GM20000 (cell line): ENCODE data around the gene PPFIA4.

Experiments used
- DNase-seq: peaks from one replicate; pipeline ENCODE4 v3.0.0; 2012; ENCODE audit warnings: low spot score
- CTCF ChIP-seq: IDR thresholded peaks from 2 replicates; pipeline ENCODE4 v1.5.1; 2012; ENCODE audit warnings: mild to moderate bottlenecking, control low read depth; ENCODE audit errors: extremely low read depth, missing control alignments

PPFIA4 gene

GRCh38 chr1:203114202-203114601, 87.9 kb downstream of the PPFIA4 start:
- DNase-seq = no peak
- TF ChIP-seq CTCF = no peak

DNA sequence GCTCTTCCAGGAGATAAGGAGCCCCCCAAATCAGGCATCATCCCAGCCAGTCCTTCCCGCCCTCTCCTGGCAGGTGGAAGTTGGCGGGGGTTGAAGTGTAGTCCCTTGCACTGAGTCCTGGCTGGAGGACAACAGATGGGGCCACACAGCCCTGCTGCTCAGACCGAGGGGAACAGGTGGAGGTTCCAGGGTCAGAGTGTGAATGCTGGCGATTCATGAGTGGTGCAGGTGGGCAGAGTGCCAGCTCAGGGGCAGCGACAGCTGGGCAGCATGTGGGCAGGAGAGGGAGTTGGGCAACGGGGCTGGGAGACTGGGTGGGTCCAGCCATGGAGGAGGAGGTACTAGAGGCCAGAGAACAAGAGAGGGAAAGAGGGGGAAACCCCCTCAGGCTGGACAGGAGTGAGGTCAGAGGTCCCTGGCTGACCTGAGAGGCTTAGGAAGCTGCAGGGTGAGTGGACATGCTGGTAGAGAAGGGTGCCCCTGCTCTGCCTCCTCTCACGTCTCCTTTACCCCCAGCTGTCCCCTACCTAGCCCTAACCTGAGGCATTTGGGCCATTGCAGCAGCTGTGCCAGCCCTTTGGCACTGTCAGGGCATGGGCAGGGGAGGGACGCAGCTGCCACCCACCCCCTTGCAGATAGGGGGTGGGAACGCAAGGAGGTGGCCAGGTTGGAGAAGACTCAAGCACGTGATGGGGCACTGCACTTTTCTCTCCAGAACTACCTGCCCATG, 90.0 kb downstream of the PPFIA4 start:
- DNase-seq = no peak
- TF ChIP-seq CTCF = no peak

DNA sequence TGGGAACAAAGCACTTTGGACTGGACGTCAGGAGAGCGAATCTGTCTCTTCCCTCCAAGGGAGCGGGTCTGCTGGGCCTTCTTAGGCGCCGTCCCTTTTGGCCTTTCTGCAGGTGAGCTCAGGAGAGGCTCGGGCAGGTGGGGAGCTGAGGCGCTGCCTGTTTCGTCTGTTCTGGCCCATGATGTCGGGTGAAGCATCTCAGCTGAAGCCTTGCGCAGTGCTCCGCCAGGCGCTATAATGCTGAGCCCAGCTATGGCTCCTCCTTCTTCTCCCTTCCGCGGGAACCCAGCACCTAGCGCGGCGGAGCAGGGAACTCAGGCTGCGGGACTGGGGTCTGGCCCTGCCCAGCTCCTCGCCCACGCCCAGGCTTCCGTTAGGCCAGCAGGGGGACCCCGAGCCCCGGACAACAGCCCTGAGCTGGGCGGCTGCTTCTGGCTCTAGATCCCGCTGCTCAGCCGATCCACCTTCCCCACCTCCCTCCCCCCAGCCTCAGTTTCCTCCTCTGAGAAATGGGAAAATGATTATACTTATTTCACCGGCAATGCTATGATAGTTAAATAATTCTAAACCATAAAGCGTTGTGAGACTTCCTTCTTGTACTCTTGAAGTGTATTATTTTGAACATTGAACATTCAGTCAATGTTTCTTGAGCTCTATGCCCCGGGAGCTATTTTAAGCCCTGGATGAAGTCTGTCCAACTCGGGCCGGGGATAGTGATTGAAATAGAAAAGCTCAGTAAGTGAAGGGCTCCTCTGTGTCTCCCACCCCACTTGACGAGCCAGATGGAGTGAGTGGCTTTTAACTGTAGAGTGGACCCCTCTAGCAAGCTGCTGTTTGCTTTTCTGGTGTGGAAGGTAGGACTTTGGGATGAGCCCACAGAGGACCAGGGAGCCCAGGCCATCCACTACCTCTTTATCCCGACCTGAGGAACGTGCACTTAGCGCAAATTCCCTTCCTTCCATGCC, 91.6 kb downstream of the PPFIA4 start:
- peak; percentile 67 for TF ChIP-seq CTCF

DNA sequence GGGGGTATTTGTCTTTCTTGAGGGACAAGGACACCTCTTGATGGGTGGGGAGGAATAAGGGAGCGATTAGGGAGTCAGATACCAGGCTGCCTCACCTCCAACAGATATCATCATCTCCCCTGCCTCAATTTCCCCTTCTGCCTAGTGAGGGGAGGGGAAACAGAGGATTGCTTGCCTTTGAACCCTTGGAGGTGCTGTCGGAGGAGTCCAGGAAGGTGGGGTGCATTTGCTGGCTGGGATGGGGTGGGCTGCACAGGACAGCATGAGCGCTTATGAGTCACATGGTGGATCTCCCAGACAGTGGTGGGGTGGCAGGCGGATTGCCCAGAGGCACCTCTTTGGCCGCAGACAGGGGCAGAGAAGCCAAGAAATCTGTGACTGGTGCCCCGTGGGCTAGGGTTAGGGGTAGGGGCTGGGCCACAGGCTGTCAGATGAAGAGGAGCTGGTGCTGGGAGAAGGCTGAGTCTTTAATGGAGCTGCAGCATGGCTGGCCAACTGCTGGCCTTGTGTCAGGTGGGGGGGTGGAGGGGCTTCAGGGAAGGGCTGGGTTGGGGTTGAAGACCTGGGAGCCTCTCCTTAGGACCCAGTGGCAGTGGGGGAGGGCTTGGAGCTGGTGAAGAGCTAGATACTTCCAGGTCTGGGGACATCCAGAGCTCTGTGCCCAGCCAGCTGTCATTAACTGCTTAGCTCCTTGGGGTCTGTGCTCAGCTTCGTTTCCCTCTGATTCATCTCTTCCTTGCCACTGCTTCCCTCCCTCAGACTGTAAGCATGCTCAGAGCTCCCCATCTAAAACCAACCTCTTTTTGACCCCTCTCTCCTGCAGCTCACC, 94.2 kb downstream of the PPFIA4 start:
- TF ChIP-seq CTCF = no peak
- no peak for DNase-seq

More for the DNA sequence above, 91.6 kb downstream of the PPFIA4 start:
- peak; percentile 82 for DNase-seq

- TF ChIP-seq CTCF = no peak
- no peak for DNase-seq
These were observed 95.1 kb downstream of the PPFIA4 start for GRCh38 chr1:203121186-203122015.

DNA sequence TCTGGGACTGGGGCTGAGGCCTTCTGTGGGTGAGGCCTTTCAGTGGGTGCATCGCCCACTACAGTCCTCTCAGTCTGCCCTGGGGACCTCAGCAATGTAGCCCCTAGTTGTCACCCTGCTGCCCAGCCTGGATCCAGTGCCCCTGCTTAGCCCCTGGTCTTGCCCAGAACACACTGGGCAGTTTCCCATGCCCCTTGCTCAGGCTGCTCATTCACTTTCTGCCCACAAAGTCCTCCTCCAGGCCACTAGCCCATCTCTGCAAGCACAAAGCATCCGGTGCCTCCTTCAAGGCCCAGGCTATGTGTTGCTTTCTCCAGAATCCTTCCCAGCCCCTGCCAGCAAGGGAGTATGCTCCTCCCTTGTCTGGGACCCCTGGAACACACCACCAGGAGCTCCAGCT, 95.9 kb downstream of the PPFIA4 start:
- no peak for TF ChIP-seq CTCF

More for the DNA sequence above, 95.9 kb downstream of the PPFIA4 start:
- no peak for DNase-seq
